Stimulated activated CD4-positive, alpha-beta T cell treated with anti-CD3 and anti-CD28 coated beads, Interleukin-4, amount 100 ng/mL, for 1 hour (primary cell): ENCODE measurements around the gene C10orf71.

ENCODE experiments used
- DNase-seq: peaks from one replicate; pipeline ENCODE4 v3.0.0-alpha.2; 2020

The C10orf71 gene

DNA sequence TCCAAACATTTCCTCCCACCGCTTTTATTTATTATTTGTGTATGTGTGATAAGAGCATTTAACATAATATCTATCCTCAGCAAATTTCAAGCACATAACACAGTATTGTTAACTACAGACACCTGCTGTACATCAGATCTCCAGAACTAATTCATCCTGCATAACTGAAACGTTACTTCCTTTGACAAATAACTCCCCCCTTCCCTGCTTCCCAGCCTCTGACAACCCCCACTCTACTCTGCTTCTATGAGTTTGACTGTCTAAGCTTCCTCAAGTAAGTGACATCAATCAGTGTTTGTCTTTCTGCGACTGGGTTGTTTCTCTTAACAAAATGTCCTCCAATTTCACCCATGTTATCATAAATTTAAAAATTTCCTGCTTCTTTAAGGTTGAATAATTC lies 22.1 kb downstream of the C10orf71 start:
- no peak for DNase-seq

DNA sequence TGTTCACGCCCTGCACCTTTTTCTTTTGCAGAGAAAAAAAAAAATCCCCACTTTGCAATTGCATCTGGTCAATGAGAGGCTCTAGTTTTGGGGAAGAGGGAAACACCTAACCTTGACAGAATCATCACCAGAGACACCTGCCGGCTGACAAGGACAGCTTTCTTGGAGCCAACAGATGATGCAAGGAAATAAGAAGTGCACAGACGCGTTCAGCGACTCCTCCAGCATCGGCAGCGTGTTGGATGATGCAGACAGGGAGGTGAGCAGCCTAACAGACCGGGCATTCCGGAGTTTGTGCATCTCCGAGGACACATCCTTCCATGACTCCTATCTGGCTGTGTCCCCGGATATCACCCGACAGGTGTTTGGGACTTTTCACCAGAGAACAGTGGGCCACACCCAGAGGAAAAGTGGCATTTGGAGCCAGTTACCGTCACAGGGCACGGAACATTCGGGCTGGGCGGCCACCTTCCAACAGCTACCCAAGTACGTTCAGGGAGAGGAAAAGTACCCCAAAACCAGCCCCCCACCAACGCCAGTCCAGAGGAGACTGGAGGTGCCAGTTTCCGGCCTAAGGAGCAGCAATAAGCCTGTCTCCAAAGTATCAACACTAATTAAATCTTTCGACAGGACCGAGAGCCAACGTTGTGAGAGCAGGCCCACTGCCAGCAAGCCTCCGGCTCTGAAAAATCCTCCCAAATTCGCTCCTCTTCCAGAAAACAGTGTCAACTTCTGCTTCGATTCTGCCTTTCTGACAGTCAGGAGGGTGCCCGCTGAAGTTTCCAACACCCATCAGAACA lies 23.6 kb downstream of the C10orf71 start:
- DNase-seq, result no peak

- DNase-seq, result no peak
These were observed 24.4 kb downstream of the C10orf71 start for GRCh38 chr10:49323171-49323895.

DNA sequence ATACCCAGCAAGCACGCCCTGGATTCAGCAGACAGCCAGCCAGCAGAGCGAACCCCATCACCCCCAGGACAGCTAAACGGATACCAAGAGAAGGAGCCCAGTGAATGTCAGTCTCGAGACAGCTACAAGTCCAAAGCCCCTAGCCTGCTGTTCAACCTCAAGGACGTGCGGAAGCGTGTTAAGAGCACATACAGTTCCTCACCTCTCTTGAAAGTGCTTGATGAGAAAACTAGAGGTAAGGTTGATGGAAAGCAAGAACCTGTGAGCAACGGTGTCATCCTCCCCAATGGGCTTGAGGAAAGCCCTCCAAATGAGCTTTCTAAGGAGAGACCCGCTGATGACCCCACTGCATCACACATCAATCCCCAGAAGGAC lies 24.9 kb downstream of the C10orf71 start:
- DNase-seq, result no peak

- DNase-seq, result no peak
These were observed 25.7 kb downstream of the C10orf71 start for GRCh38 chr10:49324711-49325110.

DNA sequence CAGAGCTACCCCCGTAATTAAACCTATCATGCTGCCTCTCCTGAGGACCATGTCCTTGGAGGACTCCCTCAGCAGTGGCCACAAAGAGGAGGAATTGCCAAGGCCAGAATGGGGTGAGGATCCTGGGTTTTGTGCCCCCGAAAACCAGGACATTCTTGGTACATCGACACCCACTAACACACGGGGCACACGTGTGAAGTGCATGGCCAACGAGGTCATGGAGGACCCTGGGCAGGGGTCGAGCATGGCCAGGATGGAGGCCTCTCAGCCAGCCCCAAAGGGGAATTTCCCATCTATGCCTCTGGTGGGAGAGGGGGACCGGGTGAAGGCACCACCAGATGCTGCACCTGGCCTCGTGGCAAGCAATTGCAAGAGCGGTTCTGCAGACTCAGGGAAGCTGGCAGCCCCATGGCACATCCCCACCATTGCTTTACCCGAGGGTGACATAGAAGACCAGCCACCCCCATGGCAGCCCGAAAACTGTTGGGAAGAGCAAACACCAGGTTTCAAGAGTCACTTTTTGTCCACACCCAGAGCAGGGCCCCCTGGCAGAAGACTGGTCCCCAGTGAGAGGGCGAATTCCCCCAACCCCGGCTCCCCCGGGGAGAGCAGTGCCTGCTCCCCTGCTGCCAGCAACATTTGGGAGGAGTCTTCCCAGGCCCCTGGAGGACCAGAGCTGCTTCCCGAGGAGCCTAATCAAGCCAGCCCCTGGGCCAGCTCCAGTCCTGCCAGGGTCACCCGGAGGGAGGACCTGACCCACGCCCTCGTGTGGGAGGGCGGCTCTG lies 26.4 kb downstream of the C10orf71 start:
- DNase-seq, result no peak

GRCh38 chr10:49325916-49326783 lies 27.2 kb downstream of the C10orf71 start:
- no peak for DNase-seq

DNA sequence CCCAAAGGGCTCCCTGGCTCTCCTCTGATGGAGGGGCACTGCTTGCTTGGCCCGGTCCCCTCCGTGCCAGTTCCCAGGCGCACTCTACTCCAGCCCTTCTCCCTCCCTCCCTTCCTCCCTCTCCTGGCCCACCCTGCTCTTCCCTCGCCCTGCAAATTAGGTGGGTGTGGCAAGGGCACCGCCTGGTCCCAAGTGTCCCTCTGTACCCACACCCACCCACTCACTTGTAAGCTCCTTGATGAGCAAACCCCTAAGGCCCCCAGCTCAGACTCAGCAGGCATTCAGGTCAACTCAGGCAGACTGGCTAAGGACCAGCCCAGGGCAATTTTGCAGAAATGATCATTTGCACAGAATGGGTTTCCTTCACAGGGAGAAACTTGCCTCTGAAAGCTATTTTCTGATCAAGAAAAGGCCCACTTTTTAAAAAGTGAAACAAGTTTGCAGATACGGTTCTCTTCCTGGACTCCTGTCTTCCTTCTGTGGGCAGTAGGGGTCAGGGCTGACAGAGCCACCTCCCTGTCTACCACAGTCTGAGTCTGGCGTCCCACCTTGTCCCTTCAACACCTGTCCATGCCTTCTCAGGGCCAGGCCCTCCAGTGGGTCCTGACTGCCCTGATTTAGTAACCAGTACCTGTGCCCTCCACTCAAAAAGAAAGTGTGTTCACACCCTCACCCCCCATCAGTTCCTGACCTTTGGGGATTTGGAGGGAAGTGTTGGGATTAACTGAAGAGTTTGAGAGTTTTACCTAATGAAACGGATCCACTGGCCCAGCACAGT lies 28.3 kb downstream of the C10orf71 start:
- no peak for DNase-seq

DNA sequence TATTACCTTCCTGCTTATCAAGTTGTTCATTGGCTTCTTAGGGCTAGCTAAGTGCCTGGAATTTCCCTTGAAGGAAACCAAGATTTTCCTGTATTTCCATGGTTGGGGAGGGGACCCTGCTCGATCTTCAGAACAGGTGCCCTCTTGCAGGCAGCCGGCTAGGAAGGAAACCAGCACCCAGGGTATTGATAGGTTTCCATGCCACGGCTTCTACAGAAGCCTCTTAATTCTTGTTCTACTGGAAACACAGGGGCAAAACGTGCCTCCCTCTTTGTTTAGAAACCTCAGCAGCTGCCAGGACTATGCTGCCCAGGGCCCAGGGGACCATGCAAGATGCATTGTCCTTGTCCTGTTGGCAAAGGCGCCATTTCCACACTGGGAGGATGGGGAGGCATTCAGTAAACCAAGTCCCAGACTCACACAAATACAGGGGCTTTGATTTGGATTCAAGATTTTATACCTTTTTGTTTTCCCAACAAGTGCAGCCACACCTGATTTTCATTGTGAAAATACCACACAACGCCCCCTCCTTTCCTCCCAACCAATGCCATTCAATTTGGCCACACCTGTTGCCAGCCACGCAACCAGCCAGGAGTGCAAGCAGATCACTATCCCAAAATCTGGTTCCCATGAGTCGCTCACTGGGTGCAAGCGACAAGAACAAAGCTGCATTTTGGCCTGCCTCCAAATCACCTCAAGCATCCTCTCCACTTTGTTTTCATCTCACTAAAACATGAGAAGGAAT lies 29.6 kb downstream of the C10orf71 start:
- no peak for DNase-seq

- DNase-seq, result no peak
These were observed 30.2 kb downstream of the C10orf71 start for GRCh38 chr10:49329146-49329505.

DNA sequence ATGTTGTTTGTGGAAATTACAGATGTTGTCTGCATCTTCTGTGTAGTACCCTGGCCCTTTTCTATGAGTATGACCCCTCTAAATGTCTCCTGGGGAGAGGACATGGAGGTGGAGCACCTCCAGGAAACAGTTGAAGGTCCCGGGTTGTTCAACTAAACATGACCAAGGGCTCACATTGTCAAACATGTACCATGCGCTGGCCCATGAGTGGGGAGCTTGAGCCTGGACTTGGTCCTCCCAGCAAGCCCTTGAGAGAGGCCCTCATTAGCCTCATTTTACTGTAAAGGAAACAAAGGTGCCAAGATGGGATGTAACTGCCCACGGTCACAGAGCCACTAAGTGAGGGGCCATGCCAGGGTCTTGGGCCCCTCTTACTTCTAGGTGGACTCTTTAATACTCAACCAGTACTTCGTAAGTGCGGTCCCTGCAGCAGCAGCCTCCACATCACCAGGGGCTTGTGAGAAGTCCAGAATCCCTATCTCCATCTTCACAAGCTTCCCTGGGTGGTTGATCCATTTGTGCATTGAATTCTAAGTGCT lies 31.2 kb downstream of the C10orf71 start:
- no peak for DNase-seq

DNA sequence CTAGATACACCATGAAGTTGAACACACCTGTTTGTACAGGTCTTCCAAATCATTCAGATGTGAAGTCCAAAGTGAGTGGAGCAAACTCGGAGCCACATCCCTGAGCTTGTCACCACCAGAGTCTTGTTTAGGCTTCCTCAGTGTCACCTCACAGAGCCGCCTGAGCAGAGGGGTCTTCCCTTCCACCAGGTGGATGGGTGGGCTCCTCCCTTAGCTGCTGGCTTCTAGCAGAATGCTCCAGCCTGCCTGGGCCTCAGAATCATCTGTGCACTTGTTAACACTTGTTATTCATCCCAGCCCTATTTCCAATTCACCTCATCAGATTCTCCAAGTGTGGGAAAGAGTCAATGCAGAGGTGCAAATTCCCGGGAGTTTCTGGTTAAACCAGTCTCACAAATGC lies 32.5 kb downstream of the C10orf71 start:
- DNase-seq, result no peak

- no peak for DNase-seq
These were observed 33.4 kb downstream of the C10orf71 start for GRCh38 chr10:49332333-49332732.

DNA sequence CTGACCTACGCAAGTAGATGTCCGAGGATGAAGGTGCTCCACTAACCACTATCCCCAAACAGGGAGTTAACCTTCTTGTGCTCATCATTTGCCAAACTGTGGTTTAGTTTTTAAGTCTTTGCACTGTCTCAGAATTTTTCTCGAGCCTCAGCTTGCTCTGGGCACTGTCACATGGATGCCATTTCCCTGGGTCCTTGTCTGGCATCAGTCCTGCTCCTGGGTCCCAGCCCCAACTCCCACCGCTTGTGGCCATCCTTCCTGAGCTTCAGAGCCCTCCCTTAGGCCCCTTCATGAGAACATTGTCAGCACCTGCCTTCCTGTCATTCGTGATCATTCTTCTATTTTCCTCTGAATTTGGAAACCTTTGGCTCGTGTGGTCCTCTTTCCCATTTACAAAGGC lies 33.8 kb downstream of the C10orf71 start:
- no peak for DNase-seq

DNA sequence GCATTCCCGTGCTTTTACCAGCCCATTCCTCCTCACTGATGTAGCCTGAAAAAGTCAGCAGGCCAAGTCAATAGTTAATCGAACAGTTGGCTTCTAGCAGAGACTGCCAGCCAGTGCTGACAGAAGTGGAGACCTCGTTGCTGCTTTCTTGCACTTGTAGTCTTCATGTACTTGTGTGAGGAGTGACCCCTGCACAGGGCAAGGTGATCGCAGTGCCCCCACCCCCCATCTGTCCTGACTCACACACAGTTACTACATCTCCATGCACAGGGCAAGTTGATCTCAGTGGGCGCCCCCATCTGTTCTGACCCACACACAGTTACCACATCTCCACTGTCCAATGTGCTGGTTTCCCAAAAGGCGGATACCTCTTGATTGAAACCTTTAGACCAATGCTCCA lies 34.2 kb downstream of the C10orf71 start:
- no peak for DNase-seq

- no peak for DNase-seq
These were observed 36.0 kb downstream of the C10orf71 start for GRCh38 chr10:49334964-49335363.

DNA sequence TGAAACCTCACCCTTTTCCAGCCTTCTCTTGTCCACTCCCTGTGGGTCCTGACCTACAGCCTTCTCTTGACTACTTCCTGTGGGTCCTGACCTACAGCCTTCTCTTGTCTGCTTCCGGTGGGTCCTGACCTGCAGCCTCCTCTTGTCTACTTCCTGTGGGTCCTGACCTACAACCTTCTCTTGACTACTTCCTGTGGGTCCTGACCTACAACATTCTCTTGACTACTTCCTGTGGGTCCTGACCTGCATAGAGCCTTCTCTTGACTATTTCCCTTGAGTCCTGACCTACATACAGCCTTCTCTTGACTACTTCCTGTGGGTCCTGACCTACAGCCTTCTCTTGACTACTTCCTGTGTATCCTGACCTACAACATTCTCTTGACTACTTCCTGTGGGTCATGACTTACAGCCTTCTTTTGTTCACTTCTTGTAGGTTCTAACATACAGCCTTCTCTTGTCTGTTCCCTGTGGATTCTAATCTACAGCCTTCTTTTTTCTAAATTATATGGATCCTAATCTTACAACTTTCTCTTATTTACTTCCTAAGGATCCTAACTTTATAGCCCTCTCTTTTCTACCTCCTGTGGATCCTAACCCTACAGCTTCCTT lies 36.5 kb downstream of the C10orf71 start:
- DNase-seq, result no peak

DNA sequence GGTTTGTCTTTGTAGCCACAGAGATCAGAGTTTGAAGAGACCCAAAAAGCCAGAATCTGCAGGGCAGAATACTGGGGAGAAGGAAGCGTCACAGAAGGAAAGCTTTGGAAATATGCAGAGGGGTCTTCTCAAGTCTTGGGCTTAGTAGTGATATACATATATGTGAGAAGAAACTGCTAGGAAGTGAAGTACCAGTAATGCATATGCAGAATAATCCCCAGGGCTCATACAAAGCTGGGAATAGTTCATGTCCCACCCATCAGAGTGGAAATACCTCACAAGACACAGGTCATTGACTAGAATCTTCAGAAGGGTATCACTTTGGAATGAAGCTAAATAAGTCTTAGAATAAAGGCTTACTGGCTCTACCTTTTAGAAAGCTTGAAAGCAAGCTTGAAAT lies 39.6 kb downstream of the C10orf71 start:
- DNase-seq, result no peak

- DNase-seq, result no peak
These were observed 45.9 kb downstream of the C10orf71 start for GRCh38 chr10:49344840-49345239.

GRCh38 chr10:49347342-49347741 lies 48.4 kb downstream of the C10orf71 start:
- no peak for DNase-seq

DNA sequence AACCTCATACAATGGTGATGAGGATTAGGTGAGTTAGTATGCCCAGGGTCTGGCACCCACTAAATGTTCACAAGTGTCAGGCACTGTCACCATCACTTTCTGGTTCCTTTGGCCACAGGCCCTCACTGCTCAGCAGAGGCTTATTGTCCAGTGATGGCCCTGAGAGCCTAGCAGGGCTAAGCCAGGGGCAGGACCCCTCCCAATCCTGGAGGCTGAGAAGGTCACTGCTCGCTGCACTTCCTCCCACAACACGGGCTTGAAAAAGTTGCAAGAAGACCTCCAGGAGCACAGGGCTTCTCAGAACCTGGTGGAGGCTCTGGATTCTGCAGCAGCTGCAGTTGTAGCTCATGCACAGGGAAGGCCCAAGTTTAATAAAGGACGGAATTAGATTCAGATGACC lies 48.9 kb downstream of the C10orf71 start:
- no peak for DNase-seq
